ENCODE measurements around the gene CANT1. TPM values are rescaled to one million over a fixed set of nuclear protein-coding genes. Genes with fewer than 3 reads are reported as not detected.

Gene CANT1
- total and polyA plus RNA-seq, 9 of the 15 experiments (the other 6 are each of a cell fraction or from before 2014, with no cell fraction given) = 2.7 to 66.4 (median 22.5) TPM

DNA sequence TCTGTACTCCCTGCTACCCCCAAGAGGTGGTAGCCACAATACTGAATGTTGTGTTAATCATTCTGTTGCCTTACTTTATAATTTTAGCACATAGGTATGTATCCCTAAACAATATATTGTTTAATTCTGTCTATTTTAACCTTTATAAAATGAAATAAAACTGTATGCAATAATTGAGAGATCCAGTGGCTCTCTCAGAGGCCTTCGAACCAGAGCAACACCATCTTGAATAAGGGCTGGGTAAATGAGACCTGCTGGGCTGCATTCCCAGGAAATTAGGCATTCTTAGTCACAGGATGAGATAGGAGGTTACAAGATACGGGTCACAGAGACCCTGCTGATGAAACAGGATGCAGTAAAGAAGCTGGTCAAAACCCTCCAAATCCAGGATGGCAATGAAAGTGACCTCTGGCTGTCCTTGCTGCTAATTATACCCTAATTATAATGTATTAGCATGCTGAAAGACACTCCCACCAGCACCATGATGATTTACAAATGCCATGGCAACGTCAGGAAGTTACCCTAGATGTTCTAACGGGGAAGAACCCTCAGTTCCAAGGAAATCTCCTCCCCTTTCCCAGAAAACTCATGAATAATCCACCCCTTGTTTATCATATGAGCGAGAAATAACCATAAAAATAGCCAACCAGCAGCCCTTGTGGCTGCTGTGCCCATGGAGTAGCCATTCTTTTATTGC is 2.0 kb upstream of the CANT1 start (continued):
- TF ChIP-seq, protein P1, sequence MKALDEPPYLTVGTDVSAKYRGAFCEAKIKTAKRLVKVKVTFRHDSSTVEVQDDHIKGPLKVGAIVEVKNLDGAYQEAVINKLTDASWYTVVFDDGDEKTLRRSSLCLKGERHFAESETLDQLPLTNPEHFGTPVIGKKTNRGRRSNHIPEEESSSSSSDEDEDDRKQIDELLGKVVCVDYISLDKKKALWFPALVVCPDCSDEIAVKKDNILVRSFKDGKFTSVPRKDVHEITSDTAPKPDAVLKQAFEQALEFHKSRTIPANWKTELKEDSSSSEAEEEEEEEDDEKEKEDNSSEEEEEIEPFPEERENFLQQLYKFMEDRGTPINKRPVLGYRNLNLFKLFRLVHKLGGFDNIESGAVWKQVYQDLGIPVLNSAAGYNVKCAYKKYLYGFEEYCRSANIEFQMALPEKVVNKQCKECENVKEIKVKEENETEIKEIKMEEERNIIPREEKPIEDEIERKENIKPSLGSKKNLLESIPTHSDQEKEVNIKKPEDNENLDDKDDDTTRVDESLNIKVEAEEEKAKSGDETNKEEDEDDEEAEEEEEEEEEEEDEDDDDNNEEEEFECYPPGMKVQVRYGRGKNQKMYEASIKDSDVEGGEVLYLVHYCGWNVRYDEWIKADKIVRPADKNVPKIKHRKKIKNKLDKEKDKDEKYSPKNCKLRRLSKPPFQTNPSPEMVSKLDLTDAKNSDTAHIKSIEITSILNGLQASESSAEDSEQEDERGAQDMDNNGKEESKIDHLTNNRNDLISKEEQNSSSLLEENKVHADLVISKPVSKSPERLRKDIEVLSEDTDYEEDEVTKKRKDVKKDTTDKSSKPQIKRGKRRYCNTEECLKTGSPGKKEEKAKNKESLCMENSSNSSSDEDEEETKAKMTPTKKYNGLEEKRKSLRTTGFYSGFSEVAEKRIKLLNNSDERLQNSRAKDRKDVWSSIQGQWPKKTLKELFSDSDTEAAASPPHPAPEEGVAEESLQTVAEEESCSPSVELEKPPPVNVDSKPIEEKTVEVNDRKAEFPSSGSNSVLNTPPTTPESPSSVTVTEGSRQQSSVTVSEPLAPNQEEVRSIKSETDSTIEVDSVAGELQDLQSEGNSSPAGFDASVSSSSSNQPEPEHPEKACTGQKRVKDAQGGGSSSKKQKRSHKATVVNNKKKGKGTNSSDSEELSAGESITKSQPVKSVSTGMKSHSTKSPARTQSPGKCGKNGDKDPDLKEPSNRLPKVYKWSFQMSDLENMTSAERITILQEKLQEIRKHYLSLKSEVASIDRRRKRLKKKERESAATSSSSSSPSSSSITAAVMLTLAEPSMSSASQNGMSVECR (CRISPR knock-in tag; IDR thresholded peaks at IDR 0.05) = no peak
- TF ChIP-seq FOSL1 (tag; conservative IDR thresholded peaks at IDR 0.05) (peak; percentile 83), ZNF134 (CRISPR knock-in tag; conservative IDR thresholded peaks at IDR 0.05) (peak; percentile 89), ZNF174 (CRISPR knock-in tag; IDR thresholded peaks at IDR 0.05) (0 out of 2 replicates have a peak, but pooled peaks have one; percentile 61), HNRNPK (IDR thresholded peaks at IDR 0.05; ENCODE audit: low read depth, low read length, poor library complexity, severe bottlenecking) (no peak), DEAF1 (CRISPR knock-in tag; IDR thresholded peaks at IDR 0.05) (peak; percentile 89), CUX1 (CRISPR knock-in tag; IDR thresholded peaks at IDR 0.05) (peak; percentile 96), POLR2AphosphoS5 (IDR thresholded peaks at IDR 0.05; ENCODE audit: control insufficient read depth, insufficient read depth, low read depth, low read length) (no peak), ZNF507 (tag; conservative IDR thresholded peaks at IDR 0.05) (peak; percentile 62; the same call in 1 of the 2 replicates), GTF2A2 (tag; IDR thresholded peaks at IDR 0.05) (peak; percentile 98), MEF2D (tag; conservative IDR thresholded peaks at IDR 0.05; ENCODE audit: low read depth) (peak; percentile 96), DIDO1 (tag; IDR thresholded peaks at IDR 0.05; ENCODE audit: low read depth) (peak; percentile 91), RFX1 (IDR thresholded peaks at IDR 0.05) (peak; percentile 84)
